ENCODE measurements around the gene ERC2.

Gene ERC2

DNA sequence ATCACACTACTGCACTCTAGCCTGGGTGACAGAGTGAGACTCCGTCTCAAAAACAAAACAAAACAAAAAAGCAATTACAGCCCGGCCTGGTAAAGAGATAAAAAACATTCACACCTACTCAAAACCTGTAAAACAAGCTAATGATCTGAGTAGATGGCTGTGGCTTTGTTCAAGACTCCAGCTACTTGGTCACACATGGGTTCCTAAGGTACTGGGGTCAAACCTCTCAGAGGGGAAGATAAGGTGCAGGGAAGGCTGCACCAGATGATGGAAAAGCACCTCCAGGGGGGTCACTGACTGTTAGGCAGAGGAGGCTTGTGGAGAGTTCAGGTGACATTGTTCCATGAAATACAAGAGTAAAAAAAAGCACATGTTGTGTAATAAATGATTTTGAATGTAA lies 531.0 kb downstream of the ERC2 start:
- DNase-seq (ENCODE audit: low read depth, low spot score): no peak

DNA sequence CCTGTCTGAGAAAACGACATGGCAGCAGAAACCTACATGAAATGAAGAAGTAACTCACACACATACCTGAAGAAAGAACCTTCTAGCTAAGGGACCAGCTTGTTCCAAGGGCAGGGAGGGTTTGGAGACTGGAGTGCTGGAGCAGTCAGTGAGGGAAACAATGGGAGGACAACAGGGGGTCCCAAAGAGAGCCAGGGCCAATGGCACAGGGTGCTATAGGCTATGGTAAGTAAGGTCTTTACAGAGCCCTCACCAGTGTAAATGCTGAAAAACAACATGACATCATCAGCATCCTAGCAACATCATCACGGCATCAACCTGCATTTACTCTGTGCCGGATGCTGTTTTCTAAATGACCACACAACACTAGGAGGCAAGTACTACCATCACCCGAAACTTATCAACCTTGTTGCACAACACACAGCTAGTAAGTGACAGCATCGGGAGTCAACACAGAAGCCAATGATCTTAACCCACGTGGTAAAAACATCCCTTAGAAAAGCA lies 531.7 kb downstream of the ERC2 start:
- no peak for DNase-seq (ENCODE audit: low read depth, low spot score)
- no peak overlapping the region for H3K4me3 ChIP-seq (ENCODE audit: low read length)

More for the DNA sequence above, 531.0 kb downstream of the ERC2 start:
- H3K4me3 ChIP-seq (ENCODE audit: low read length): no peak overlapping the region

DNA sequence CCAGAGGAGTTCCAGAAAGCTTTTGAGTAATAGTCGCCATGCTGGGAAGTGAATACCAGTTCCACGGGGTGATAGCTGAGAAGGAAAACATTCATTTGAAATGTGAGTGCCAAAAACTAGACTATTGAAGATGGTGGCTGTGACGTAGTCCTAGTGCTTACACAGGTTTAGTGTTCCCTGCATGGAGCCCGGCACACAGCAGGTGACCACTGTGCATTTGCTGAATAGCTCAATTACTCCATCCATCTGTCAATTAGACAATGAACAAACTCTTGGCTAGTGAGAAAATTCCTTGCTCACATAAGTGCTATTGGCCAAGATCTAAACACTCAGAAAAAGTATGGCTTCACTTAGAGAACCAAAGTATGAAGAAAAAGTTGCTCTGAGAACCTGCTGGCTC lies 533.0 kb downstream of the ERC2 start:
- H3K4me3 ChIP-seq (ENCODE audit: low read length): no peak overlapping the region
- DNase-seq (ENCODE audit: low read depth, low spot score): no peak

DNA sequence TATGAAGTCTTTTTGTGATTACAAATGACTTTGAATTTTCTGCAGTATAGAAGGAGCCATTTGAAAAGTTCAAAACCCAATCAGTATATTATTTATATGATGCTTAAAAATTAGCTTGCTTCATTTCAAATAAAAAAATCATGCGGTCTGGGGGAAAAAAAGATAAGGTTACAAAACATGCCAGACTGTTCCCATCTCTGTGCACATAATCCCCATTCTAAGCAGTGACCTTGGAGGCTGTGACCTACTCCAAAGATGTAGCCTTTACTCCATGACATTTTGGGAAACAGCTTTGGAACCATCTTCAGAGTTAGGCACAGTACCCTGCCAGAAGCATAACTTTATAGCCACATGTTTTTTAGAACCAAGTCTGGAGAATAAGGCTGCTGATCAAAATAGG lies 533.5 kb downstream of the ERC2 start:
- DNase-seq (ENCODE audit: low read depth, low spot score): no peak
- H3K4me3 ChIP-seq (ENCODE audit: low read length): no peak overlapping the region

DNA sequence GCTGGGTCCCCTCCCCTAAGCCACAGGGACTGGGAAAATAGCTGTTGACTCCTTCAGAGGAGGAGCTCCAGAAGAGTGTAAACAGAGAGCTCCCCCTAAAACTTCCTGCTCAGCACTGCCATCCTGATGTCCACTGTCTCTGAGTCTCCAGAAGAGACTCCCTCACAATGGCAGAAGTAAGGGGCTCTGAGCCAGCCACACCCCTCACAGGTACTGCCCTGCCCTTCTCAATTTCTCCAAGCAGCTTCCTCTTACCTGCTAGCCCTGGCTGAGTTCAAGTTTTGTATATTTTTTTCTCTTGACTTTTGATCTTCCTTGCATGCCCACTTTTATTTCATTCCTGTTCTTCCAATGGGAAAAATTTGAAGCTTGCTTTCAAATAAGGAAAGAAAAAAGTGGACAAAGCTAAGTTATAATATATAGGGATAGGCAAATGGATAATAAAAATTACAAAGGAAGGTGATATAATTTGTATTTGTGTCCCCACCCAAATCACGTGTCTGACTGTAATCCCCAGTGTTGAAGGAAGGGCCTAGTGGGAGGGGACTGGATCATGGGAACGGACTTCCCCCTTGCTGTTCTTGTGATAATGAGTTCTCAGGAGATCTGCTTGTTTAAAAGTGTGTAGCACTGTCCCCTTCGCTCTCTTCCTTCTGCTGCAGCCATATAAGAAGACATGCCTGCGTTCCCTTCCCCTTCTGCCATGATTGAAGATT lies 539.0 kb downstream of the ERC2 start:
- DNase-seq (ENCODE audit: low read depth, low spot score): no peak
- H3K4me3 ChIP-seq (ENCODE audit: low read length): no peak overlapping the region

DNA sequence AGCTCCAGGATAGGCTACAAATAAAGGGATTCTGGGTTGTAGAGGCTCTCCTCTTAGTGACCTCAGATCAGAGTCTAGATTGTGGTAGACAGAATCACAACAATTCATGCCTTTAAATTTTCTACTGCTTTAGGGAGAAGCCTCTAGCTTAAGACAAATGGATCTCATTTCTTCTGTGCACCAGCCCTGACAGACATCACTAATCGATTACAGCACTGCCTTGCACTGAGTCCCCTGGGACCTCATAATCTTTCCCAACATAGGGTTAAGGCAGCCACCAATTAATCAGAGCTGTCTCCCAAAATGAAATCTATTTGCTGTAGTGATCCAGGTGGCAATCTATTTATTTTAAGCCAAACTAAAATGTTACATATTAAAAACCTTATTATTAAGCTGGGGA lies 544.6 kb downstream of the ERC2 start:
- no peak overlapping the region for H3K4me3 ChIP-seq (ENCODE audit: low read length)
- DNase-seq (ENCODE audit: low read depth, low spot score): no peak

DNA sequence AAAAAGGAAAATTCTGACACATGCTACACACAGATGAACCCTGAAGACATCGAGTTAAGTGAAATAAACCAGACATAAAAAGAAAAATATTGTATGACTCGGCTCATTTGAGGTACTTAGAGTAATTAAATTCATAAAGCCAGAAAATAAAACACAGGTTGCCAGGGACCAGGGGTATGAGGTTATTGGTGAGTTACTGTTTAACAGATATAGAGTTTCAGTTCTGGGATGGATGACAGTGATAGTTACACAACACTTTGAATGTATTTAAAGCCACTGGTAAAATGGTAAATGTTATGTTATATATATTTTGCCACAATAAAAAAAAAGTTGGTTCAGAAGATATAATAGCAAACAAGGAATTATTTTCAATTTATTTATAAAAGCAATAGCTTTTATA lies 545.1 kb downstream of the ERC2 start:
- H3K4me3 ChIP-seq (ENCODE audit: low read length): no peak overlapping the region
- no peak for DNase-seq (ENCODE audit: low read depth, low spot score)

DNA sequence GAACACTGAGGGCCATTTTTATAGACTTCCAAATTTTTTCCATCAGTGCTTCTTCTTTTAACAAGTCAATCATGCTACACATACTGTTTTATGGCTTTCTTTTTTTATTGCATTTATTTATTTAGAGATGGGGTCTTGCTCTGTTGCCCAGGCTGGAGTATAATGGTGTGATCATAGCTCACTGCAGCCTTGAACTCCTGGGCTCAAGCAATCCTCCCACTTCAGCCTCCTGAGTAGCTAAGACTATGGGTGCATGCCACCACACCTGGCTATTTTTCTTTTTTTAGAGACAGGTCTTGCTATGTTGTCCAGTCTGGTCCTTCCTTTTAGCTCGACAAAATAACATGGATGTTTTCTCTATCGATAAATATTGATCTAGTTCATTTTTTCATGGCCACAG lies 555.4 kb downstream of the ERC2 start:
- H3K4me3 ChIP-seq (ENCODE audit: low read length): no peak overlapping the region
- no peak for DNase-seq (ENCODE audit: low read depth, low spot score)

DNA sequence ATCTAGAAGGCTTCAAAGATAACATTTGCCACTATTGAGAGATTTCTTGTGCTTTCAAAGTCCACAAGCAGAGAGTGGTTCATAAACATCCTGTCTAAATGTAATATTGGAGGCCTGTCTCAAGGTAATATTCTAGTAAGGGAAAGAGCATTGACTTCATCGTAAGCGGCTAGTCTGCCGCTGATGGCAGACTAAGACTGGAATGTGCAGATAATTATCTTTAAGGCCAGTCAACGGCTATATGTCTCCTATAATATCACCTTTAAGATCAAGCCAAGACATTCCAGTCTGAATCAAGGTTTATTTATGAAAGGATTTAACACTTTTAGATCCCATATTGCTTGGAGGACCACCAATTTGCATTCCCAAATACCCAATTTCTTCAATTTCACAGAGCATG lies 557.0 kb downstream of the ERC2 start:
- no peak overlapping the region for H3K4me3 ChIP-seq (ENCODE audit: low read length)
- DNase-seq (ENCODE audit: low read depth, low spot score): no peak

DNA sequence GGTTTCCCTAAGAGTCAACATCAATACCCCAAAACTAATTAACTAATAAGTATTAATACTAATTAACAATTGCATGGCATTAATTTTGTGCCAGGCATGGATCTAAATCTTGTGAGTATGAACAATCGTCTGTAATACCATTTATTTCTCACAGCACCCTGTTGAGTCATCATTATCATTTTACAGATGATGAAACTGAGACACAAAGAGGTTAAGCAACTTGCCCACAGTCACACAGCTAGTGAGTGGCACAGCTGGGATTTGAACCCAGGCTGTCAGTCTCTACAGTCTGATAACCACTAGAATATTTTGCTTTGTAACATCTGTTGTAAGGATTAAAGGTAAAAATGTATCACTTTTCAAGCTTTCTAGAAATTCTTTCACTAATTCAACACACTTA lies 557.7 kb downstream of the ERC2 start:
- H3K4me3 ChIP-seq (ENCODE audit: low read length): no peak overlapping the region
- no peak for DNase-seq (ENCODE audit: low read depth, low spot score)

DNA sequence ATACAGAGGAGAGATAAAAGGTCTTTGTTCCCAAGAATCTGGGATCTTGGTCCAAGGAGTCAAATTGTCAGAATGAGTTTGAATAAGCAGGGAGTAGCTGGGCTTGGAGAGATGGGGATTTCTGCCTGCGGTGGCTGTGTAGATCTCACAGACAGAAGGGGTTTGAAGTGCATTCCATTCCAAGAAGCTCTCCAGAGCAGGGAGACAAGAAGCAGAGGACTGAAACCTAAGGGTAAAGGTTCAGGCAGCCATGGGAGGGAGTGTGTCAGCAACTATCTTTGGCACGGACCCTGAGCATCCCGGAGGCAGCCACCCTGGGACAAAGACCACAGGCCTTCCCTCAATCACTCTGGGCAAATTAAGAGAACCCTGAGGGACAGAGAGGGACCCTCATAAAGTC lies 558.9 kb downstream of the ERC2 start:
- DNase-seq (ENCODE audit: low read depth, low spot score): no peak
- no peak overlapping the region for H3K4me3 ChIP-seq (ENCODE audit: low read length)

DNA sequence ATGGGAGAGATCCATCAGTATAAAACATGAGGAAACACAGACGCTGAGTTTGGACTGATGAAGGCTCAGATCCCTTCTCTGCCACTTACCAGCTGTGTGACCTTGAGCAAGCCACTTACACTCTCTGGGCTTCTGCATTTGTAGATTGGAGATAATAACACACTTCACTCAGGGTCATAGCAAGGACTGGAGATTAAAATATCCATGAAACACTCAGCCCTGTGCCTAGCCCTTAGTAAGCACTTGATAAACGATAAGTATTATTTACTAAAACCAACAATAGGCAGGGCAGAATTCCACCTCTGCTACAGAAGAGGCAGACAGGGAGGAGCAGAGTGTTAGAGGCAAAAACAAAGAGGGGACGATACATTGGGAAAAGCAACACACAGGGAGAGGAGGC lies 560.7 kb downstream of the ERC2 start:
- no peak for DNase-seq (ENCODE audit: low read depth, low spot score)
- no peak overlapping the region for H3K4me3 ChIP-seq (ENCODE audit: low read length)

DNA sequence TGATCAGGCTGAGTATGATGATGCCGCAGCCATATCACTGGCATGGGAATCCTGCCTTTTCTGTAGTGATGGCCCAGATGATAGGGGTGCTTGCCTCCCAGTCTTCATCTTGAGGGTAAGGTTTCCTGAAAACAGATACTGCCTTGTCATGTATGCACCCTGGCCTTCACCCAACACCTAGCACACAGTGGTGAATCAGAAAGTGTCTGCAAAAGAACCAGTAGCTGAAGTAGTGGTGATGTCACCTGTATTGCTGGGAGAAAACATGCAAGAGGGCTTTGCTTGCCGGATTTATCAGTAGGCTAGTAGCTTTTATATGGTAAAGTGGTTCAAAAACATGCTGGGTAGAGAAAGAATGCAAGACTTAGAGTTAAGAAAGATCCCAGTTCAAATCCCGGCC lies 561.4 kb downstream of the ERC2 start:
- no peak overlapping the region for H3K4me3 ChIP-seq (ENCODE audit: low read length)
- DNase-seq (ENCODE audit: low read depth, low spot score): no peak

DNA sequence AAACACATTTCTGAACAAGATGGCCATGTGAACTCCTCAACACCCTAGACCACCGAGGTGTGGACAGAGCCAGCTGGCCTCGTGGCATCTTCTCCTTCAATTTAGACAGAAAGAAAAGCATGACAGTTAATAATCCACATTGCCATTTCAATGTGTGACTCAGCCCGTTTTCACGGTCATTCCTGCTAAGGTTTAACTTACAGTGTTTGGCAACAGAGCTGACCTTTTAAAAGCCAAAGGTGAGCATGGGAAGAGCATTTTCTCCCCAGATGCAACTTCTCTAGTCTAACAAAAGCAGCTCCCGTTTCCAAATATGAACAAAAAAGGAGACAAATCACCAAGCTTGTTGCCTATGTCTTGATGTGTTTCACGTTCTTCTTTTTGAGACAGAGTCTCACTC lies 563.6 kb downstream of the ERC2 start:
- H3K4me3 ChIP-seq (ENCODE audit: low read length): no peak overlapping the region
- DNase-seq (ENCODE audit: low read depth, low spot score): no peak

DNA sequence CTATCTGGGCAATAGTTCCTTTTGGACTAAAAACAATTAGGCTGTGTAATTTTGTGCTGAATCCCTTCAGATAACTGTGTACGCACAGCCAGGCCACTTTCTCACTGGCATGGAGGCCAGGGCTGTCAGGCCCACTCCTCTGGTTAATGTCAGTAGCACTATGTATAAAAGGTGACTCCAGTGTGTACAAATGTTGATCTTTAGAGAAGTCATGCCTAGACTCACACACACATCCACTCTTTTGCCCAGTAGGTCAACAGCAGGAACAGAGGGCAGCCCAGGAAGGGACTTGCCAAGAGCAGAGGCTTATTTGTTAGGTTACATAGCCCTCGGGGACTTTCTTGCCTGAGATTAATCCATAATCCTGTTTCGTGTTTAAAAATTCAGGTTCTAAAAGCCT lies 564.6 kb downstream of the ERC2 start:
- no peak overlapping the region for H3K4me3 ChIP-seq (ENCODE audit: low read length)
- DNase-seq (ENCODE audit: low read depth, low spot score): no peak

DNA sequence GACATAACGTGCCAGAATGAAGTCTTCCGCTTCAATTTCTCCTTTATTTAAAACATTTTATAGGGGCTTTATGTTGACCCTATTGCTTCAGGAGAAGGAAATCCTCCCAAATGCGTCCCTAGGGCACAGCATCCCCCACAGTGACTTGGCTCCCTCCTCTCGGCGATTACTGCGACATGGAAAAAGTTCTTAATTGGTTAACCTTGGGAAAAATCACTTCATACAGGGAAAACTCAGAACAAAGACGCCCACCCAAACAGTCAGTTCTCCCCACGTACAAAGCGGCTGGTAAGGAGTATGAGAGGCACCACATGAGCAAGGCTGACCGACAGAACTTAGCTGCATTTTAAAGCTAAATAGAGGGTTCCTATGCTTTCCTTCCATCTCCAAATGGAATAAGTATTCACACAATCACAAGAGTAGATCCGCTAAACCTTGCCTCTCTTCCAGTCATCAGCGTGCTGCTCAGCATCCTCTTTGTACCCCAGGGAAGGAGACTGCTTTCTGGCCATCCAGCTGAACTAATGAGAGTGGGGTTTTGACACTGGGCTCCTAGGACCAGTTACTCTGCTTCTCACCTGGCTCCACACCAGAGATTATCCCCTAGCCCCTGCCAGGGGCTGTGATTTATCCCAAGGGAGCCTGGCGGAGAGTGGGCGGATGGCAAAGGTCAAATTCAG lies 565.9 kb downstream of the ERC2 start:
- no peak for DNase-seq (ENCODE audit: low read depth, low spot score)
- H3K4me3 ChIP-seq (ENCODE audit: low read length): no peak overlapping the region

DNA sequence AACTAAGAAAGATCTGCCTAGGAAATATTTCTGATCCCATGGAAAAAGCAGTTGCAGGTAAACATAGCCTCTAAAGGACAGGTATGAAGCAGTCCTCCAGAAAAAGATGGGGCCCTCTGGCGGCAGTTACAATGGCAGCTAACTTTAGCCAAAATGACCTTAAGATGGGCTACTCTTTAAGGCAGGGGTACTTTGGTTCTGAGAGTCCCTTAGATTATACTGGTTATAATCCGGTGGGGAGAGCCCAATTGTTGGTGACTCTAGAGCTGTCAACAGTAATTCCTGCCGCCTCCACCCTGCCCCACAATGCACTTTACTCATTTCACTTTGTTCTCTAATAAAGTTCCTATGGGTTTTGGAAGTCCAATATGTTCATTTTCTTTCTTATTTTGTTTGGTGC lies 568.4 kb downstream of the ERC2 start:
- no peak for DNase-seq (ENCODE audit: low read depth, low spot score)
- H3K4me3 ChIP-seq (ENCODE audit: low read length): no peak overlapping the region

DNA sequence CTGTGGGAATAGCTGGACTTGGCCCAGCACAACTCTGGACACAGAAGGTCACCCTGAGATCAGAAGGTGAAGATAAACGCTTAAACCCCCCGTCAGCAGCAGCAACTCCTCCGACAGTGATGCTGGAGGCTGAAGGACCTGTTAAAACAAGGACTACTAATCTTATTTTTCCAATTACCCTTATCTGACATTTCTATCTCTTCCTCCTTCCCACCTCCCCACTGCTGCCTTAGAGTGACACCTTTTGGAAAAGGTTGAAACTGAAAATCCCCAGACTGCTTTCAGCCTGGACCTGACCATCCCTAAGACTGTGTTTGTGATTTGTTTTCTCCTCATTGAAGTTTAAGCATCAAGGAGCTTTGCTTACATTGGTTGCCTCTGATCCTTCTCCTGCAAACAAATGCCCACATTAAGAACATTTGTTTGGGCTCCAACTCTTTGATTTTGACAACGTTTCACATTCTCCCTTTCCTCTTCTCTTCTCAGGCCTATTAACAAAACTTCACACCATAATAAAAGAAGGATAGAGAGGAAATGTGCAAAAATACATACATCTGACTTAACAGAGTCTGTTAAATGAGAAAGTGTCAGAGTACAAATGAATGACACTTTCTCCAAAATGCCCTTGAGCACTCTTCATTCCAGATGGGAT lies 570.6 kb downstream of the ERC2 start:
- H3K4me3 ChIP-seq (ENCODE audit: low read length): no peak overlapping the region
- DNase-seq (ENCODE audit: low read depth, low spot score): no peak

DNA sequence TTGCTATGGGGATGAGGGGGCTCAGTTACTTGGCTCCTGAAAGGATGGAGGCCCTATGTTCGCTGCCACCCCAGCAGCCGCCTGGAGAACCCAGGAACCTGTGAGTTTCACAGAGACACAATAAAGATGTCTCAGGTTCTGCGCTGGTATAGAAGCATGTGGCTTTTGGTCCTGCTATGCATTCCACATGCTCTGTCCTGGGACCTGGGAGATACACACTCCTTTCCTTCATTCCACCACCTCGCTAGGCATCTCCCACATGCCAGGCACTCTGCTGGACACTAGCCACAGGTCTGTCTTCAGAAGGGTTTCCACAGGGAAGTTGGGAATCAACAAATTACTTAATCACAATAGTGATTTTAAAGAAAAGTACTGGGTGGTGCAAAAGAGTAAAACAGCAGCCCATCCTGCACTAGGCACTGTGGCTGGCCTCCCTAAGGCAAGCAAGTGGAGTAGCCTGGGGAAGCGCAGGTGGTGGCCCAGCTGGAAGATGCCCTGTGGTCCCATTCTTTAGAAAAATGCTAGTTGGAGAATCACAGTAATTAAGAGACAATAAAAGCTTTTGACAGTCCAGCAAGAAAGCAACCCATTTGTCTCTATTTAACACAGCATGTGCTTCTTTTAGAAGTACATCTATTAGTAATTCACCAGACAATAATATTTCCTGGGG lies 572.2 kb downstream of the ERC2 start:
- H3K4me3 ChIP-seq (ENCODE audit: low read length): no peak overlapping the region
- no peak for DNase-seq (ENCODE audit: low read depth, low spot score)

DNA sequence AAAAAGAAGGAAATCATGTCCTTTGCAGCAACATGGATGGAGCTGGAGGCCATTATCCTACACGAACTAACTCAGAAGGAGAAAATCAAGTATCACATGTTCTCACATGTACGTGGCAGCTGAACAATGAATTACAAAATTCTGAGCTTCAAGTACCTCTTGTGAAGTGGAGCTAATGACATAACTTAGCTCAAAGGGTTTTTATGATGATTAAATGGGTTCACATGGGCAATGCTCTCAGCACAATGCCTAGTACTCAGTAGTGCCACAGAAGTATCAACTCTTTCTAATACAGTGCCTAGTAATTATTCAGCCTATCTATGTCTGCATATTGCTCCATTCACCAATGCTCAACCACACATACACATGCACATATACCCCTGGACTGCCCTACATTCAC lies 573.7 kb downstream of the ERC2 start:
- no peak for DNase-seq (ENCODE audit: low read depth, low spot score)
- H3K4me3 ChIP-seq (ENCODE audit: low read length): no peak overlapping the region
